ENCODE measurements around the gene DCP1A. TPM values are rescaled to one million over a fixed set of nuclear protein-coding genes. Genes with fewer than 3 reads are reported as not detected.

The DCP1A gene
- total RNA-seq, 1 donor from 2014 or later = 12.2 TPM

DNA sequence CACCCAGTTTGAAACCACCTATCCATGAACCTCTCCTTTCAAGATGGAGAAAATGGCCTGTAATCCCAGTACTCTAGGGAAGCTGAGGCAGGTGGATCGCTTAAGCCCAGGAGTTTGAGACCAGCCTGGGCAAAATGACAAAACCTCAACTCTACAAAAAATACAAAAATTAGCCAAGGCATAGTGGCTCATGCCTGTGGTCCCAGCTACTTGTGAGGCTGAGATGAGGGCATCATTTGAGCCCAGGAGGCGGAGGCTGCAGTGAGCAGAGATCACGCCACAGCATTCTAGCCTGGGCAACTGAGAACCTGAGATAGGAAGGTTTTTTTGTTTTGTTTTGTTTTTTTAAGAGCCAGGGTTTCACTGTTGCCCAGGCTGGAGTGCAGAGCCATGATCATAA, 96.9 kb downstream of the DCP1A start:
- no peak for DNase-seq (ENCODE audit: low read depth)

DNA sequence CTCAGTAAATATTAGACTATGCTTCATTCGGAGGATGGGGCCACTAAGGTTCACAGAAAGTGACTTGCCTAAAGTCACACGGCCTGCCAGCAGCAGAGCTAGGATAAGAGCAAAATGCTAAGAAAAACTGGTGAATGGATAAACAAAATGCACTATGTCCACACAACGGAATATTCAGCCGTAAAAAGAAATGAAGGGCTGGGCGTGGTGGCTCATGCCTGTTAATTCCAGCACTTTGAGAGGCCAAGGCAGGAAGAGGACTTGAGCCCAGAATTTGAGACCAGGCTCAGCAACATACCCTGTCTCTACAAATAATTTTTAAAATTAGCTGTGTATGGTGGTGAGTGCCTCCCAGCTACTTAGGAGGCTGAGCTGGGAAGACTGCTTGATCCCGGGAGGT, 99.2 kb downstream of the DCP1A start:
- no peak for DNase-seq (ENCODE audit: low read depth)

GRCh38 chr3:53247619-53248018, 99.7 kb downstream of the DCP1A start:
- DNase-seq (ENCODE audit: low read depth) = no peak

GRCh38 chr3:53244271-53244670, 103.1 kb downstream of the DCP1A start:
- no peak for DNase-seq (ENCODE audit: low read depth)

DNA sequence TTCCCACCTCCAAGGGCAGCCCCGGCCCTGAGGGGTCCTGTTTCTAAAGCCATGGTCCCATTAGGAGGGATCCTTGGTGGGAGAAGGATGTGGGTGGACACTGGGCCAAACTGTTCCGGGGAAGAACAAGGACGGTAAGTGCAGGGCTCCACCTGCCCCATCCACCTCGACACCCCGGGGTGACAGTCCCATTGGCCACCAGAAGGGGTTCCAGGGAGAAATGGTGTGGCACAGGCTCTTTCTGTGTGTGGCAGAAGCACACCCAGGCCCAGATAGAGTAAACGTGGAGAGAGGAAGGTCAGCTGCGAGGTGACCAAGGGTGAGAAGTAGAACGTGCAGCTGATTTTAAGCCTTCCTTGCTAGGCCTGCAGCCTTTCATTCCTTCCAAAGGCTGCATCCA, 103.6 kb downstream of the DCP1A start:
- no peak for DNase-seq (ENCODE audit: low read depth)

GRCh38 chr3:53243165-53243564, 104.2 kb downstream of the DCP1A start:
- DNase-seq (ENCODE audit: low read depth) = no peak

DNA sequence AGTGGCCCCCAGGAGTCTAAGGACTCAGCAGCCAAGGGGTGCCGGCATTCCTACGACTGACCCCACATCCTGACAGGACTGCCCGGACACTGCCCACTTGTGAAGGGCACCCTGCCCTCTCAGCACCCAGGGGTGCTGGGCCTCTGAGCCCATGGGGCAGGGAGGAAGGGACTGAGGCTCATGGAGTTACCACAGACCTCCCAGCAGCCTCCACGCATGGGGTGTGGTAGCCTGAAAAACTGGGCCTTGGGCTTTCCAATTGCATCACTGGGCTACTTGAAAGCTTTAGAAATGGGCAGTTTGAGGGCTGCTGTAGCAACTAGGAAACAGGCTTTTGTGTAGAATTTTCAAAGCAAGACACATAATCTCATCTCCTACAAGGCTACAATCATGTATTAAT, 104.7 kb downstream of the DCP1A start:
- no peak for DNase-seq (ENCODE audit: low read depth)

GRCh38 chr3:53242155-53242554, 105.2 kb downstream of the DCP1A start:
- DNase-seq (ENCODE audit: low read depth) = peak; percentile 72

DNA sequence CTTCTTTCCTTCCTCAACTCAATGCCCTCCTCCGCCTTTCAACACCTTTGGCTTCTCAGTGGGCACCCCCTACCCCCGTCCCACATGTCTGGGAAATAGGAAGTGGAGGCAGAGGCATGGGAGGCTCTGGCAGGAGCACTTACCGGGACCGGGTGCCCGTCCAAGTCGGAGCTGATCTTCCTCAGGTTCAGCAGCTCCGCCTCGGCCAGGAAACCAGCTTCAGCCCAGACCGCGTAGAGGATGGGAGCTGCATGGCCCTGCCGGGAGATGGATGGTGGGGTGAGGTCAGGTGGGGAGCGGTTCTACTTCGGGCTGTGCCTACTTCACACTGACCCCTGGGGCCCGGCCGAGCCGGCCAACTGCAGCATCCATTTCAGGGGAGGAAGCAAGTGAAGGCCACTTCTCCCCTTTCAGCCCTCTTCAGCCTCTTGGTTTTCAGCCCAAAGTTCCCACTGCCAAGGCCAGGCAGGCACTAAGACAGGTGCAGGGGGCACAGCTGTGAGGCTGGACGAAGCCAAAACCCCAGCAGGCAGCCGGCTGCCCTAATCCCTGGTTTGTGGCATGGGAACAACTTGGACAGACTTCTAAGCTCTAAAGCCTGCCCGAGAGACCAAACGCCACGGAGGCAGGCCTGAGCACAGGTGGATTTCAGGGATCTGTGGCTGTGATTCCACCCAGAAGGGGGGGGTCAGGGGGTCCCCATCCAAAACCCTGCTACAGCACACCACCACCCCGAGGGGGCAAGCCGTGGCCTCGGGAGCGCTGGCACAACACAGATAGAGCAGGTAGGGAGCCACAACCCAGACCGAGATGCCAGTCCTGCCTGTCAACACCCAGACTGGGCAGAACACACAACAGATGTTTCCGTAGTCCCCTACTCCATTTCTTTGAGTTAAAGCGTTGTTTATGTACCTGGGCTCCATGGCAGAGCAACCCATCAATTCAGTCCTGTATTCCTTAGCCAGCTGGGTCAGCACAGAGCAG, 106.1 kb downstream of the DCP1A start:
- DNase-seq (ENCODE audit: low read depth) = peak; percentile 95

DNA sequence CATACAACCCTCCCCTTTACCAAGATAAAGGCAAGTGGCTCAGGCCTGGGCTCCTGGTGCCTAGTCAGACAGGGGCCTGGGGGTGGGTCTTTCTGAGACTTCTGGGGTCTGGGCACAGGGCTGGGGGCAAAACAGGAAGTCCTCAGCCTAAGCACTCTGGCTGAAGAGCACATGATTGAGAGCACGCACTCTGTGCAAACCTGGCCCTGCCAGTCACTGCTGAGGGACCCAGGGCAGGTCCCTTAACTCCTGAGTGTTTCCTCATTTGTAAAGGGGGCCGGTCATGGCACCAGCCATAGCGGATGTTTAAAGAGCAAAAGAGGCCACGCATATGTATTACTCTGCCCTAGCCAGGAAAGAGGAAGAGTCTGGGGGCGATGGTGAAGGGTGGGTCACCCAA, 107.5 kb downstream of the DCP1A start:
- no peak for DNase-seq (ENCODE audit: low read depth)

GRCh38 chr3:53238886-53239285, 108.5 kb downstream of the DCP1A start:
- no peak for DNase-seq (ENCODE audit: low read depth)

DNA sequence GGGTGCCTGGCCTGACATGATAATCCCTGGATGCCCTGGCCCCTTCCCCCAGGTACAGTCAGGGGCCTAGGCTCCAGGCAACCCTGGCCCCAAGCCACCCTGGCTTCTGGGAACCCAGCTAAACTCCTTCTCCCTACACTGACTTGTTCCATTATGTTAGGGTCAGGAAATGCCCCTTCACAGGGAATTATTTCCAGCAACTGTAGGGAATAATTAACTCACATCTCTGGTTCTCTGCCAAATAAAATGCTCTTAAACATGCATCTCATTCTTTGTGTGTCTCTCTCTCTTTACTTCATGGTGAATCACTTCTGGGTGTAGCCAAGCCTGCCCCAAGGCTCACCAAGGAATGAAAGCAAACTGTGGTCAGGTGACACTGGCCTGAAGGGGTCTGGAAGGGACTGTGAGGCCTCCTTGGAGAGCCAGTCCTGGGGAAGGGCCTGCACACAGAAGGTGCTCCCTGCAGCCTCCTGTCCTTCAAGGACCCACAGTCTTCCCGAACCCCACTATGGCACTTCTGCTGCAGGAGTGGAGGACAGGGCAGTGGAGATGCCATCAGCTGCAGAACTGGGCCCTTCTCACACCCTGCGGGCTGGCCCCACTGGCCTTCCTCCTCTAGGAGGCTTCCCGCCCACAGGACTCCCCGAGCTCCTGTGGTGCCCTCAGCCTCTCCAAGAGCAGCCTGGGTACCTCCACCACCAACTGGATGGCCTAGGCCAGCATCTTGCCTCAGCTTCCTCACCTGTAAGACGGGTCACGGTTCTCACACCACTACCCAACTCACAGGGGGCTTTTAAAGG, 109.1 kb downstream of the DCP1A start:
- DNase-seq (ENCODE audit: low read depth) = peak; percentile 72

- DNase-seq (ENCODE audit: low read depth) = peak; percentile 82
These were observed 111.1 kb downstream of the DCP1A start for GRCh38 chr3:53236112-53236841.

- DNase-seq (ENCODE audit: low read depth) = no peak
These were observed 111.8 kb downstream of the DCP1A start for GRCh38 chr3:53235545-53235944.

GRCh38 chr3:53234841-53235232, 112.5 kb downstream of the DCP1A start:
- no peak for DNase-seq (ENCODE audit: low read depth)

DNA sequence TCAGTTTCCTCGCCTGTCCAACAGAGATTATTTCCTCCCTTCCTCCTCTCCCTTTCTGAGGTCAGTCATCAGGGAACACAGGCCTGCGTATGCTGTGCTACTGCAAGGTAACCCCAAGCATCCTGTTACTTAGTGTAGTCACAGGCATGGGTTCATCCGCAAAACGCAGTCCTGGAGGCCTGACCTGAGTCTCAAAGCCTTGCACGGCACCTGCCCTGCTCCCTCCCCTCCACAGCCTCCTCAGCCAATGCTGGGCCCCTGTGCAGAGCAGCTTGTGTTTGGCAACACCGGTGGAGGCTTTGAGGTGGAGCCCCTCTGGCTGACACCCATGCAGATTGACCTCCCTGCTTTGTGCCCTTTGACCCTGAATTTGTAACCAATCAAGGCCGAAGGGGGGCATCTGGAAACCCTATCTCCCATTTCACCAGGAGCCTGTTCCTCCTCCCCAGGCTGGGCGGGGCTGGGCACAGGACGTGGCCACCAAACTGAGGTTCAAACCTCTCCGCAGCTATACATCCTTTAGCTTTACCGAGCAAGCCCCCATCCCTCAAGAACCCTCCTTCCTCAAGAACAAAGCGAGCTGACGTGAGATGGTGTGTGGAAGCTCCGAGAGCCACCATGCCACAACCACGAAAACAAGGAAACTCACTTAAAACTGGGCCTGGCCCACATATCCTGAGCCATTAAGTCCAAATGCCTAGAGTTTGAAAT, 113.1 kb downstream of the DCP1A start:
- no peak for DNase-seq (ENCODE audit: low read depth)

Other genes starting within 250 kb of the DCP1A start
- 6.7 and 7.5 TPM in 2 replicates for gene RFT1, start 217.1 kb downstream of the DCP1A start, total RNA-seq
- gene PRKCD, start 186.3 kb downstream of the DCP1A start, total RNA-seq = 1.3 and 1.4 TPM in 2 replicates
- 138 and 187 TPM in 2 replicates for gene TKT, start 91.5 kb downstream of the DCP1A start, total RNA-seq
- not detected in 2 replicates for gene CACNA1D, start 147.1 kb upstream of the DCP1A start, total RNA-seq

Data from myocyte (in vitro differentiated cells).